HuH-7.5 (cell line): ENCODE results near the gene AKAP13.

ENCODE experiments used
- DNase-seq: peaks from one replicate; pipeline ENCODE4 v3.0.0; 2011; ENCODE audit warnings: low spot score

Gene AKAP13

DNA sequence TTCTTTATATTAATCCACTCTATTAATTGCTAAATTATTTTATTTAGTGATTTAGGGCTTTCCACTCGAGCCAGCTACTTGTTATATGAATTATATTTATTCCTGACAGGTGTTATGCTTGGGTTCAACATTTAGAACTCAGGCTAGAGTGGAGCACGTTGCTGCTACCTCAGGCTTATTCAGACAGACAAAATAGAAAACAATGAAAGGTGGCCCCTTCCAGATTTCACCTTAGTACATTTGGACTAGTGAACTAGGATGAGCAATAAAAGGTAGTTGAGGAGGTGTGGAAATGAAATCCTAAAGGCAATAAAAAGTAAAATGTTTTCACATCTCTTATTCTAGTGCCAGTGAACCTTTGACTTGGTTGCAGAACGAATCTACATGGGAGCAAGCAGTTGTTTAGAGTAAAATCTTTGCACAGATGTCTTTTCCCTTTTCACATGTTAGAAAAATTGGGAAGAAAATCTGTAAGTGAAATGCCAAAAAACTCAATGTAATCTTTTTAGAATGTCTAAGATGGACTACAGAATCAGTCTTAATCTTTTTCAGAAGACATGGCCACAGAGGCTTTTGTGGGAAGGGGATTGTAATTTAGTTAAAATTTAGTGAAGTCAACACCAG lies 63.8 kb downstream of the AKAP13 start:
- DNase-seq, result no peak

DNA sequence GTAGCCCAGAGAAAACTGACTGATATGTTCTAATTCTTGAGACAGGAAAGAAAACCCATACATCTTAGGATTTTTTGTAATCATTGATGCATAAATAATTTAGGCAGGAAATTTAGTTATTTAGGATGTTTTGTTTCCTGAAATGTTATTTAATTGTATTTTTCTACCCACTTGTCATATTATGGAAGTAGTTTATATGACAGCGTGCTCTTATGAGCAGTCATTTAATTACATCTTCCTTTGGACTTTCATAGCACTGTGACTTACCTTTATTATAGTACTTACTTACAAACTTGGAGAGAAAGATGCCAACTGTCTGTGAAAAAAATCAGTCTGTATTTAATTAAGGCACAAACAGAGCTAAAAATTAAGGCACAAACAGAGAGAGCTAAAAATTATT lies 65.0 kb downstream of the AKAP13 start:
- no peak for DNase-seq

DNA sequence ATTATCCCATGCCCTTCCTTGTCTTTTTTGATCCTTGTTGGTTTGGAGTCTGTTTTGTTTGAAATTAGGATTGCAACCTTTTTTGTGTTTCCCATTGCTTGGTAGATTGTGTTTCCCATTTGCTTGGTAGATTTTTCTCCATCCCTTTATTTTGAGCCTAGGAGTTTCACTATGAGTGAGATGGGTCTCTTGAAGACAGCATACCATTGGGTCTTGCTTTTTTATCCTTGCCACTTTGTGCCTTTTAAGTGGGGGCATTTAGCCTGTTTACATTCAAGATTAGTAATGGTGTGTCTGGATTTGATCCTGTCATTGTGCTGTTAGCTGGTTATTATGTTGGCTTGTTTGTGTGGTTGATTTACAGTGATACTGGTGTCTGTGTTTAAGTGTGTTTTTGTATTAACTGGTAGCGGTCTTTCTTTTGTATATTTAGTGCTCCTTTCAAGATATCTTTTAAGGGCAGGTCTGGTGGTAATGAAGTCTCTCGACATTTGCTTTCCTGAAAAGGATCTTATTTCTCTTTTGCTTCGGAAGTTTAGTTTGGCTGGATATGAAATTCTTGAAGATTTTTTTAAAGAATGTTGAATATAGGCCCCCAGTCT lies 70.8 kb downstream of the AKAP13 start:
- DNase-seq, result no peak

DNA sequence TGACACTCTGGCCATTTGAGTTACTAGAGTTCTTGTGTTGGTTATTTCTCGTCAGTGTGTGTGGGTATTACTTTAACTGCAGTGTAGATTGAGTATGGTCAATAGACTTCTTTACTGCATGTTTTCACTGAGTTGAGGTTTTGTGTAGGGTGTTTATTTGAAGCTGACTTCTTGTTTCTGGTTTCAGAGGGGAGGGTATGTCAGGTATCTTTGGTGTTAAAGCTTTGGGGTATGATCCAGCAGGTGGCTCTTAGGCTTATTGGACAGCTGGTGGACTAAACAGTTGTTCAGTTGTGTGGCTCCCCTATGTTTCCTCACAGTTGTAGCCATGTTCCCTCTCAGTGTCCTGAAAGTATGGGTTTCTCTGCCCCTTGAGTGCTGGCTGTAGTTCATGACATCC lies 72.0 kb downstream of the AKAP13 start:
- DNase-seq, result no peak

DNA sequence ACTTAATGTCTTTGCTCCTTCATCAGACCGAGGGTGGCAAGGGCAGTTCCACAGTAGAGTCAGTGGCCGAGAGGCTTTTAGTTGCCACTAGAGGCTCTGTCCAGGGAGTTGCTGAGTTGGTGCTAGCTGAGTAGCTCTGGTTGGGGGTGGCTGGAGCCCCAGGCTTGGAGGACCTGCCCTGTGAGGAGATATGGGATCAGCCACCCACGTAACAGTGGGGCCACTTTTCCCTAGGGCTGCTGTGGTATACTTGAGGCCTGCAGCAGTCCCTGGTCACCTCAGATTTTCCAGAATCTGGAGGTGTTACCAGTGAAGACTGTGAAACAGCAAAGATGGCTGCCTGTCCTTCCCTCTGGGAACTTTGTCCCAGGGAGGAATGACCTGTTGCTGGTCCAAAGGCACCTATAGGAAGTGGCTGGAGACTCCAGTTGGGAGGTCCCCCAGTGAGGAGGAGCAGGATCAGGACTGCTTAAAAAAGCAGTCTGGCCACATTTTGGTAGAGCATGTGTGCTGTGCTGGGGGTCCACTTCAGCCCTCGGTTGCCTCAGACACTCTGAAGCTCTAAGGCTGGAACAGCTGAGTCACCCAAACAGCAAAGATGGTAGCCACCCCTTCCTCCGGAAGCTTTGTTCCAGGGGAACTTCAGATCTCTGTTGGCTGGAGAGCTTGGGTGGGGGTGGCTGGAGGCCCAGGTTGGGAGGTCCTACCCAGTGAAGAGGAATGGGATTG lies 72.9 kb downstream of the AKAP13 start:
- DNase-seq, result no peak

DNA sequence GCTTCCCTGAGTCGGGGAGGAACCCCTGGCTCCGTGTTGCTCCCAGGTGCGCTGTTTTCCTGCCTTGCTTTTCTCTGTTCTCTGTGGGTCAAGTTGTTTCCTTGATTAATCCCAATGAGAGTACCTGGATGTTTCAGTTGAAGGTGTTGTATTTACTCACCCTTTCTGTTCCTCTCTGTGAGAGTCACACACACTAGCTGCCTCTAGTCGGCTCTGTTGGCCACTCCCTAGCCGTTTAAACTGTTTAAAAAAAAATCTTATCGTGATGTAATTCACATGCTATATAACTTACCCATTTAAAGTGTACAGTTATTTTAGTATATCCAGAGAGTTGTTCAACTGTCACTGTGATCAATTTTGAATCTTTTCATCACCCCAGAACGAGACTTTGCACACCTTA lies 74.0 kb downstream of the AKAP13 start:
- DNase-seq, result no peak

DNA sequence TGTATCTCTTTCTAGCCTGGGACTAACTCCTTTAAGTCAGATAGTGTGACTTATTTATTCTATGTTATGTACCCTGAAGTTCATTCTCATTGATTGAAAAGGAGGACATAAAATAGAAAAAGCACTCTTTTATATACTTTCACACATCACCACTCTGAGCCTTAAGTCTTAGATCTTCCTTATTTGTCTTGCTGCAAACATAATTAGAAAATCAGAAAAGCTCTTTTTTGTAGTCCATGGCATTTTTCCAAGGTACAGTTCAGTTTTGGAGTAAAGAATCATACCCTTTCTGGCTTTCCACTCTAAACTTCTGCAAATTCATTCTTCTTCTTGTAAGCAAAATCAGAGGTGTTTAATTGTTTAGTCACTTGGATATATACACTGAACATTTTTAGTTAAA lies 75.5 kb downstream of the AKAP13 start:
- no peak for DNase-seq

DNA sequence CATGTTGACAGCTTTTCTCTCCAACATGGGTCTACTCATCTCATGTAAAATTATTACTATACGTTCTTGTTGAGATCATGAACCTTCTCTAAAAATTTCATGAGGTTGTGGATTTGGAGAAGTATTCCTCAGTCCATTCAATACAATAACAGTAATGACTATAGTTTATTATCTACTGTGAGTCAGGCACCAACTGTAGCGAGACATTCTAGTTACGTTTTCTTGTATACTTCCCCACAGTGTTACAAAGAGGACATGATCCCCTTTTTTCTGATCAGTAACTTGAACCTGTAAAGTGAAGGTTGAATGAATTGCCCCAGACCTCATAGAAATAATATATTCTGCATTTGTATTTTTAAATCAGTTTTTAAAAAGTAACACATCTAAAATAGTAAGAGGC lies 76.4 kb downstream of the AKAP13 start:
- no peak for DNase-seq

DNA sequence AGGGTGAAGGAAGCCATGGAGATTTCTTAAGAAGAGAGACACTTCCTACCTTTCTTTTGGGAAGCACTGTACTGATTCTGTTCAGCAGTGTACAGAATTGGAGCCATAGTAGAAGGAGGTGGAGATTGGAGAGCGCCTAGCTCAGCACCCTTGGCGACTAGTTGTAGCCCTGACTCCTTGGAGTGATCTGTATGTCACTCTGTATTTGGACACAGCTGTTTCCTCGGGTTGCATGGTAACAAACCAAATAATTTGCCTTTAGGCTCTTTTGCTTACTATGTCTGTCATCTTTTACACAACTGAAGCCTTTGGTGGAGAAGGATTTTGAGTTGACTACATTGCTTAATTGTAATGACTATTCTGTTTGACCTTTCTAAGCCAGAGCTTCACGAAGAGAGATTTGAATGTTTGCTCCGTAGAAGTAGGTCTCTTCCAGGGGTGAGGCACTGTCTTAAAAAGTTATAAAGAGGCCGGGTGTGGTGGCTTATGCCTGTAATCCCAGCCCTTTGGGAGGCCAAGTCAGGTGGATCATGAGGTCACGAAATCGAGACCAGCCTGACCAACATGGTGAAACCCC lies 77.1 kb downstream of the AKAP13 start:
- DNase-seq, result no peak

DNA sequence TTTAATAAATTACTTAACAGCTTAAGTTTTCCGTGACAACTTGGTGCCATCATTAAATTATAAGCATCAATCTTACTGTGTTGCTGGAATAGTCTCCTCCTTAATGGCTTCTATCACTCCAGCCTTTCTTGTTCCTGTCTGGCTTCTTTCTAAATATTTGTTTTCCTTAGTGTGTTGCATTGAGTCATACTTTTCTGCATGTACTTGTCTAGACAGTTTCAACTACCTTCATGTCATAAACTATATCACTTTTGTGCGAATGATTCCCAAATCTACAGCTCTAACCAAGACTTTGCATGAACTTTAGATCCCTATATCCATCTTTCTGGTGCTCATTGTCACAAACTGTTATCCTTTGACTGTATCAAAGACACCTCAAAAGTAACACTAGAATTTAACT lies 78.4 kb downstream of the AKAP13 start:
- DNase-seq, result no peak

DNA sequence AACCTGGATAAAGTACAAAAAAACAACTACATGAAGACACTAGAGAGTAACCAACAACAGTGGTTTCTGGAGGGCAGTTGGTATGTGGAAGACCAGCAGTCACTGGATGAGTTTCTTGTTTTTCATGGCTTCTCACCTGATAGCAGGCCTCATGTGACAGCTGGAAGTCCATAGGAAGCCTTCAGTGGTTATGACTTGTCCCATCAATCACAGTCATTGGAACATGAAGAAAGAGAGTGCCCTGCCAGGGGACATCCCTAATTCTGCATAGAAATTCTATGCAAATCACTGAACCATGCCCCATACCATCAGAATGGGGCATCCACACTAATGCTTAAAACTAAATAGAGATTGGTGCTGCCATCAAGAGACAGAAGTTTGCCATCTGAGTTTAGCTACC lies 81.6 kb downstream of the AKAP13 start:
- DNase-seq, result no peak

DNA sequence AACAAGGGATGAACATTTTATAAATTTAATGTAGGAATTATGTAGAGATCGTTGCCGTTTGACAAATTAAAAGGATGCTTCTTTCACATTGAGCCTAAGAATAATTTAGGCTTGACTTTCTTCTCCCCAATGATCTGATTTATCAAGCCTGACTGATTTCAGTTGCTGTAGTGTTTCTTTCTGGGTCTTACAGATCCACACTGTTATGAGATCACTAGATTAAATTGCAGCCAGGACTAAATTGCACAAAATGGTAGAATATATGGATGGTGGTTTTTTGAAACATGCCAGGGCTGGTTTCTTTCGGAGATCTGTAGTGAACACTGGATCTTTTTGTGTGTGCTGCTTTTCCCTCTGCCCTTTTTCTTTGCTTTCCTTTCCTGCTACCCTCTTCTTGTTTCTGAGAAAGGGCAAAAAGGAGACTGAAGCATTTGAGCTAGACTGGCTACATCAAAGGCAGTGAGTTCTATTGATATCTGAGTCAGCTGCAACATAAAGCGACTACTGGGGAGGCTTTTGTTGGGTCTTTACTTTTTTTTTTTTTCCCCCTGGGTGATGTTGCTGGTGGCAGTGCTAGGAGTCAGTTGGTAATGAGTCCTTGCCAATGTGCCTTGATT lies 83.0 kb downstream of the AKAP13 start:
- DNase-seq, result no peak

DNA sequence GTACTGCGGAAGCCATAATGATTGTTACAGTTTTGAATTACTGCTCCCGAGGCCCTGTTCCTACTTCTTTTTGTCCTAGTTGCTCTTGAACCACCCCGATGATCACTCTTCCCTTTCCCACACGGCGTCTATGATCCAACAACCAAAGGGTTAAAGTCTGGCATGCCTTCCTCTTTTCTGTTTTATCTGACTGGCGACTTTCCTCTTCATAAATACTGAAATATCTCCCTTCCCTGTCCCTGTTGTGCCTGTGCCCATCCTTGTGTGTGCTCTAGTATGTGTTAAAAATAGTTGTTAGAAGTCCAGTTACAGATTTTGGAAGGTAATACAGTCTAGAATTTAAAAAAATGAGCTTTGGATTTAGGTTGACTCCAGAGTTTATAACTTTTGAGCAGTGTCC lies 83.6 kb downstream of the AKAP13 start:
- DNase-seq, result no peak

DNA sequence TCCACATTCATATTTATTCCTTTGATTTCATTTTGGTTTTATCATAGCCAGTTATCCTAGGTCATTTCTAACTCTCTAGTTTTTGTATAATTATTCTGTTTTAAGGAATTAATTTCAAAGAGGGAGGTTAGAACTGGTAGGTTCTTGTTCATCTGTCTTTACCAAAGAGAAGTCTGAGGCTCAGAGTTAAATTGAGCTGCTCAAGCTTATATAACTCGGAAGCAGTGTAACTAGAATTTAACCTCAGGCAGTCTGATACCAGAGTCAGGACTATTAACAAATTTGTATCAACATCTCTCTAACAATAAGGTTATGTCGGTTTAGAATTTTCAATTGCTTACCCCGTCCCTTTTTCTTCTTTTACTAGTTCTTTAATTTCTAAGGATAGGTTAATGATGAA lies 84.1 kb downstream of the AKAP13 start:
- DNase-seq, result no peak

DNA sequence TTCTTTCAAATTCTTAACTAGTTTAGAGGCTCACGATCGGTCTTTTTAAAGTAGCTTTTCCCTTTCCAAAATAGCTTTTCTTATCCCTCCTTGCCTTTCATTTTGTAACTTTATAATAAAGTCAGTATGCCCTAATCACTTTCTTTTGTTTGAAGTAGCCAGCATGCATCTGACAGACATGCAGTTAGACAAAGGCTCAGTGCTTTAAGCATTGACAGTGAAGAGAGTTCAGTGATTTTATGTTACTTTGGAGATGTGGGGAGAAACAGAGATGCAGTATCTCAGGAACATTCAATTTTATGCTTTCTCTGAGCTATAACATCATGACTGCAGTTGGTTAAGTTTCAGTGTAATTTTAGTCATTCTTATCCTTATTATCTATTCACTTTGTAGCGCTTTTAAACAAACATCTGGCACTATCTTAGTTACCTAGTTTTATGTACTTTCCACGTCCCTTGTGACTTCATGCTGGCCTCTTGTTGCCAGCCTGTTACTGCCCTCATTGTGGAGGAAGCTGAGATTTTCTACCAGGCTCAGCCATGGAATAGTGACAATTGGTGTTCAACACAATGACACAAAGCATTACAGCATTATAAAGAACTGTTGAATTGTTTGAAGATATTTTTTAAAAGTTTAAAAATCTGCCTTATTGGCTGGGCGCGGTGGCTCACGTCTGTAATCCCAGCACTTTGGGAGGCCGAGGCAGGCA lies 90.3 kb downstream of the AKAP13 start:
- no peak for DNase-seq

DNA sequence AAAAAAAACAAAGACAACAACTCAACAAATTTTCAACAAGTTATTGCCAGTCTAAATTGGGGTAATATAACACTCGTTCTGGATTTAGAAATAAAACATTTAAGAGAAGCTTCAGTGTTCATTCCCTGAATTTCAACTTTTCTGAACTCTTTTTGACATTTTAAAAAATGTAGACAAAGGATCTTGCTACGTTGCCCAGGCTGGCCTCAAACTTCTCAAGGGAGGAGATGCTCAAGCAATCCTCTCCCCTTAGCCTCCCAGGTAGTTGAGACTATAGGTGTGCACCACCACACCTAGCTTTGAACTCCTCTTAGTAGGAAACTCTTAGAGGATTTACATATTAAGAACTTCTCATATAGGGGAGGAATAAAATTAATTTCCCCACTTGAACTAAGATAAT lies 91.9 kb downstream of the AKAP13 start:
- no peak for DNase-seq

DNA sequence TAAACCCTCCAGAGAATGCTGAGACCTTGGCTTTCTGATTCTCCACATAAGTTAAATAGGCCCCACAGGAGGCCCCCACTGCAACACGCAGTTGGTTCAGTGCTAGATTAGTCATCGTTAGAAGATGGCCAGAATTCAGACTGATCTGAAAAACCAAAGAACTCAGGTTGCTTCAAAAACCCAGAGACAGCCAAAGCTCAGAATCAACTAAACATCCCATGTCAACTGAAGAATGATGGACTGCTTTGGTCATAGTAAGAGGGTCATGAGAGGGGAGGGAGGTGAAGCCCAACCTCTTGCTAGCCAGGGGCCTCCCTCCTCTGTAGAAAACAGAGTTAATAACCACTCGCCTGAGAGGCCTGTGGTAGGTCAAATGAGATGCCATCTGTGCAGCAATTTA lies 93.1 kb downstream of the AKAP13 start:
- no peak for DNase-seq

DNA sequence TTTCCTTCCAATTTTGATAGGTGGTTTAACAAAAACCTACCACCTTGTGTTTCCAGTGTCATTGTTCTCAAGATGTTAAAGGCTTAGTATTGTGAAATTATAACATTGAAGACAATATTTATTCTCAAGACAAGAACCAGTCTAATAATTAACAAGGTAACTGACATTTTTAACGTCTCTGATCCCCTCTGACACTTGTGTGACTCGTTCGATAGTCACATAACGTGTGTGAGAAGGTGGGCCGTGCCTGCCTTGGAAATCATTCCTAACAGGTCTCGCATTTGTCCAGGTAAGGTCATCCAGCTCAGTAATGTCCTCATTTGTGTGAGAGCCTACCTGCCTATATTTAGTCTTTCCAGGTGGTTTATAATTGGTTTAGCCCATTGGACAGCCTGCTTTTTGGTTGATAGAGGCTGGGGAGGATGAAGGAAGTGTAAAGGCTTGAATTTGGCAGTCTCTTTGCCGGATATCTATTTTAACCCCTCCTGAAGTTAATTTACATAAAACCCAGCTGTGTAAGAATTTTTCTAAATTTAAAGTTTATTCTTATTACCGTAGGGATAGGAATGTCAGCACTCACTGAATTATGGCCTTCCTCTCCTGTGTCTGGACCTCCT lies 94.4 kb downstream of the AKAP13 start:
- DNase-seq, result no peak

DNA sequence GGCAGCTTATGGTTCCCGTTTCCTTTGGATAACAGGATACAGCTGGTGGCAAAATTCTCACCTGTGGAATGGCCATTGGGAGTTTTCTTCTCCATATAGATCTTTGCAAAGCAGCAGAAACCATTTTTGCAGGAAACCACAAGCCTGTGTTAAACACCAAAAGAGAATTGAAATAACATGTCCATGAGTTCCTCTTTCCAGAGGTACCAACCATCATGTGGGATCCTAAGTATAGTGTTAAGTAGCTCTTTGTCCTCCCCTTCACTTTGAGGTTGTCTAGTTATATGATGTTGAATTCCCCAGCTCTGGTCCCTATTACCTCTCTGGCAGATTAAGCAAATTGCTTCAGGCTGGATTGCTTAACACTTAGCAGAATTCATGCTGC lies 94.9 kb downstream of the AKAP13 start:
- no peak for DNase-seq

DNA sequence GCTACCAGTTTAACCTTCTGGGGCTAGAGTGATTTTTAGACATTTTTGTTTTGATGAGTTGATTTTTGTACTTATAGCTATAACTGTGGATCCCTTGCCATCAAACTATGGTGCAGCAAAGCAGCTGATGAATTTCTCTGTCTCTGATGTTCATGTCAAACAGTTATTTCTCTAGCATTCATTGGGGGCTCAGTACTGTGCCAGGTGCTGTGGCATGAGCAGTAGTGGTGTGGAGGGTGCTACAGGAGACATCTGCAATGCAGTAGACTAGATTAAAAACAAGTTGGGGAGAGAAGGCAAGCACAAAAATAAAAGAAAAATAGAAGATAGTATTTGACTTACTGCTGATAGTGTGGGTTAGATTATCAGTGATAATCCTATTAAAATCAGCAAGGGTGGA lies 95.3 kb downstream of the AKAP13 start:
- no peak for DNase-seq

DNA sequence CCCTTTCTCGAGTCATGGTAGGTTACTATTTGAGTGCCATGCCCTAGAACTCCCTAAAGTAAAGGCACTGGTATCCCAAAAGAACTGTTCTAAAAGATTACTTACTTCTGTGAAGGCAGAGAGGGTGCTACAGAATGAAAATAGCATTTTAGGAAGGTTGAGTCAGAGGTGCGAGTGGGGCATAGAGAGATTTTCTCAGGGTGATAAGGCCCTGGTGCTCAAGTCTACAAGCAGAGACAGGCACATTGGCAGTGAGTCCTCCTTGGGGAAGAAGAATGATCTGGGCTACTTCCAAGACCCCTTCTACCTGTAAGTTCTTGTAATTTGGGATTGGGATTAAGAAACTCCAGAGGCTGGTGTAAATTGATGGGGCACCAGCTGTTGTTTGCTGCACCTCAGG lies 96.7 kb downstream of the AKAP13 start:
- DNase-seq, result no peak

DNA sequence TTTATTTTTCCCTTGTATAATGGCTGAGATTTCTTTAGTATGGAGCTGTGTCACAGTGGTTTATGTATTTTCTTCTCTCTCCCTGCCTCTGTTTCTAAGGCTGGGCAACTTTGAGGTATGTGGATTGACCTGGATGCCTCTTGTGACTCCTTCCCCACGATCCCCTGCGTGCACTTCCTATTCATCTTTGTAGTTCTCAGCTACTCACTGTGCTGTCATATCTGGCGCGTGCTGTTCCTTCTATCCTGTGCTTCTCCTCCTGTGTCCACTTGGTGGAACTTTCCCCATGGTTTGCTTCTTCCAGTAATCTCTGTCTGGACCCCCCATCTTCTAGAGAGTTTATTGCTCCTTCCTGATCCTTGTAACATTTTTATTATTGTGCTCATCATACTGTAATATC lies 97.3 kb downstream of the AKAP13 start:
- DNase-seq, result no peak
